Measurements from ENCODE around the gene CYBA.

Gene CYBA

DNA sequence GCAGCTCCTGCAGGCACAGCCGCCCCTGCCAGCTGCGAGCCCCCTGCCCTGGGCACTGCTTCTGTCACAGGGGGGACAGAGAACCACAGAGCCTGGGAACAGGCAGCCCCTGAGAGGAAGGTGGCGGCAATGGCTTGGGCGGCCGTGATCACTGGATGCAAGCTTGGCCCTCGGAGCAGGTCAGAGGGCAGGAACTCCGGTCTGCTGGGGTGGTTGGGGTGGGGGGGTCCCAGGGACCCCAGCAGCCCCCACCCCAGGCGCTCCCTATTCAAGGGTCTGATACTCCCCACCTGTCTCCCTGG is 1.9 kb upstream of the CYBA start:
- in situ Hi-C loops (cut with MboI; ENCODE audit: low pct_unique_long_range_greater_than_20kb, low sequenced_read_pairs, unreplicated experiment) = no loop called here
- DNase-seq (ENCODE audit: low spot score) = no peak
- TF ChIP-seq, protein P1, sequence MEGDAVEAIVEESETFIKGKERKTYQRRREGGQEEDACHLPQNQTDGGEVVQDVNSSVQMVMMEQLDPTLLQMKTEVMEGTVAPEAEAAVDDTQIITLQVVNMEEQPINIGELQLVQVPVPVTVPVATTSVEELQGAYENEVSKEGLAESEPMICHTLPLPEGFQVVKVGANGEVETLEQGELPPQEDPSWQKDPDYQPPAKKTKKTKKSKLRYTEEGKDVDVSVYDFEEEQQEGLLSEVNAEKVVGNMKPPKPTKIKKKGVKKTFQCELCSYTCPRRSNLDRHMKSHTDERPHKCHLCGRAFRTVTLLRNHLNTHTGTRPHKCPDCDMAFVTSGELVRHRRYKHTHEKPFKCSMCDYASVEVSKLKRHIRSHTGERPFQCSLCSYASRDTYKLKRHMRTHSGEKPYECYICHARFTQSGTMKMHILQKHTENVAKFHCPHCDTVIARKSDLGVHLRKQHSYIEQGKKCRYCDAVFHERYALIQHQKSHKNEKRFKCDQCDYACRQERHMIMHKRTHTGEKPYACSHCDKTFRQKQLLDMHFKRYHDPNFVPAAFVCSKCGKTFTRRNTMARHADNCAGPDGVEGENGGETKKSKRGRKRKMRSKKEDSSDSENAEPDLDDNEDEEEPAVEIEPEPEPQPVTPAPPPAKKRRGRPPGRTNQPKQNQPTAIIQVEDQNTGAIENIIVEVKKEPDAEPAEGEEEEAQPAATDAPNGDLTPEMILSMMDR (IDR thresholded peaks at IDR 0.05; ENCODE audit: extremely low read depth, insufficient read depth, missing control alignments) = no peak

GRCh38 chr16:88651989-88652761 is 1.3 kb upstream of the CYBA start:
- in situ Hi-C loops (cut with MboI; ENCODE audit: low pct_unique_long_range_greater_than_20kb, low sequenced_read_pairs, unreplicated experiment) = no loop called here
- TF ChIP-seq, protein P1 (IDR thresholded peaks at IDR 0.05; ENCODE audit: extremely low read depth, insufficient read depth, missing control alignments) = no peak
- no peak for DNase-seq (ENCODE audit: low spot score)

- in situ Hi-C loops (cut with MboI; ENCODE audit: low pct_unique_long_range_greater_than_20kb, low sequenced_read_pairs, unreplicated experiment) = no loop called here
- TF ChIP-seq, protein P1 (IDR thresholded peaks at IDR 0.05; ENCODE audit: extremely low read depth, insufficient read depth, missing control alignments) = no peak
- DNase-seq (ENCODE audit: low spot score) = peak; percentile 94
These were observed 579 bp upstream of the CYBA start for GRCh38 chr16:88651276-88651988.

DNA sequence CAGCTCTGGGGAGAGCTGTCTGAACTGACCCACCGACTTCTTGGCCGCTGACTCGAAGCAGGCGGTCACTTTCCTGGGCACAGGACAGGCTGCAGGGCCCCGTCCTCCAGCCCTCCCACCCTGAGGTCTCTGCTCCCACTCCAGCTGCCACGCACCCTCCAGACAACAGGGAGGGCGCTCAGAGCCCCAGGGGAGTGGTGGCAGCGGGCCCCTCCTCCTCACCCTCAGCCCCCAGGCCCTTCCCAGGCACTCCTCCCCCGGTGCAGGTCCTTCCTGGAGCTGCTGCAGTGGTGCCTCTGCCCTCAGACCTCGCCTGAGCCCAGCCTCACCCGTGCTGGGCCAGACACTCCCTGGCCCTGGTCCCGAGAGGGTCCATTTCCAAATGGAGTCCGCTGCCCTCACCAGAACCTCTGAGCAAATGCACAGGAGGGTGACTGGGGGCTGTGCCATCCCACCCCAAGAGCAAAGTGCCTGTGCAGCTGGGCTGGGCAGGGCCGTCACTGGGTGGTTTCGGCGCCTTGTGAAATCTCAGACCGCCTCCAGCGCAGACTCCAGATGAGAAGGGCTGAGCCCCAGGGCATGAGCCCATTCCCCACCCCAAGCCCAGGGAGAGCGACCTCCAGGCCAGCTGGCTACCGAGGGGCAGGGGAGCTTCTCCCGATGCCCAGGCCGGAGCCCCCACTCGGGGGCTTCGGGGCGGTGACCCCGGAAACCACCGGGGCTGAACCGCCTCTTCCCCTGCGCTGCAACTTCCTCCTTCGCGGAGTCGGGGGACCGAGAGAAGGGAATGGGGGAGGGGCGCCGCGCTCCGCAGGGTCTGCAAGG is 717 bp downstream of the CYBA start:
- in situ Hi-C loops (cut with MboI; ENCODE audit: low pct_unique_long_range_greater_than_20kb, low sequenced_read_pairs, unreplicated experiment) = no loop called here
- TF ChIP-seq, protein P1 (IDR thresholded peaks at IDR 0.05; ENCODE audit: extremely low read depth, insufficient read depth, missing control alignments) = no peak
- peak; percentile 79 for DNase-seq (ENCODE audit: low spot score)

DNA sequence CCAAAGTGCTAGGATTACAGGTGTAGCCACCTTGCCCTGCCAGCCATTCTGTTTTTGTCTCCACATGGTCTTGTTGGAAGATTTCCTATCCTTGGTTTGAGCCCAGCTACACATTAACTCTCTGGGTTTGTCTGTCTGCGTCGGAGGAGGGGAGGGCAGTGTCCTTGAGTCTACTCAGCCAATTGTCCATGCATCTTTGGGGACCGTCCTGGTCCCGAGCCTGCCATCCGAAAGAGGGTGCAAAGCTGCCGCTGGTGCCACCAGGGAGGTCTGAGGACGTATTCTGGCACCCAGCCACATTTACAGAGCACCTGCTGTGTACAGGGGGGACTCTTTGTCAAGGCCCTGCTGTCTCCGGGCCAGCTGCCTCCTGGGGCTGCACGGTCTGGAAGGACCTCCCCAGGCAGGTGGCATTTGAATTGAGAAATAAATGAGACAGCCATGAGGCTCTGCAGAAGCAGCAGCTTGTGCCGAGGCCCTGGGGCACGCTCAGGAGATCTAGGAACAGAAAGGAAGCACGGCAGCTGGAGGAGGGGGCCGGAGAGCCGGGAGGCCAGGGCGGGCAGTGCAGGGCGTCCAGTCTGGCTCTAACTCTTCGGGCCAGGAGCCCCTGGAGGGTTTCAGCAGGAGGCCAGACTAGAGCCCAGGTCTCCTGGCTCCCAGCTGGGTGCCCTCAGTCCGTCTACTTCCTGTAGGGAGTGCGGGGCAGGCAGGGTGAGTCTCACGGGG is 1.5 kb downstream of the CYBA start:
- in situ Hi-C loops (cut with MboI; ENCODE audit: low pct_unique_long_range_greater_than_20kb, low sequenced_read_pairs, unreplicated experiment) = no loop called here
- TF ChIP-seq, protein P1 (IDR thresholded peaks at IDR 0.05; ENCODE audit: extremely low read depth, insufficient read depth, missing control alignments) = no peak
- DNase-seq (ENCODE audit: low spot score) = no peak

Data from GM13977 (cell line).